DOHH2 (cell line): ENCODE data around the gene TRMT2A.

Experiments
- CTCF ChIP-seq: fragments of 200-600 bp; sonication (generic); IDR thresholded peaks from one replicate; pipeline ENCODE4 v1.5.1; 2014; ENCODE audit warnings: antibody characterized with exemption, mild to moderate bottlenecking, low read depth, low read length; ENCODE audit not compliant: poor library complexity, severe bottlenecking
- EZH2phosphoT487 ChIP-seq: fragments of 200-600 bp; sonication (generic); IDR thresholded peaks from 2 replicates; pipeline ENCODE4 v1.6.1; 2017; ENCODE audit warnings: borderline replicate concordance, mild to moderate bottlenecking, antibody characterized with exemption, low read length, moderate library complexity, mixed read lengths

DNA sequence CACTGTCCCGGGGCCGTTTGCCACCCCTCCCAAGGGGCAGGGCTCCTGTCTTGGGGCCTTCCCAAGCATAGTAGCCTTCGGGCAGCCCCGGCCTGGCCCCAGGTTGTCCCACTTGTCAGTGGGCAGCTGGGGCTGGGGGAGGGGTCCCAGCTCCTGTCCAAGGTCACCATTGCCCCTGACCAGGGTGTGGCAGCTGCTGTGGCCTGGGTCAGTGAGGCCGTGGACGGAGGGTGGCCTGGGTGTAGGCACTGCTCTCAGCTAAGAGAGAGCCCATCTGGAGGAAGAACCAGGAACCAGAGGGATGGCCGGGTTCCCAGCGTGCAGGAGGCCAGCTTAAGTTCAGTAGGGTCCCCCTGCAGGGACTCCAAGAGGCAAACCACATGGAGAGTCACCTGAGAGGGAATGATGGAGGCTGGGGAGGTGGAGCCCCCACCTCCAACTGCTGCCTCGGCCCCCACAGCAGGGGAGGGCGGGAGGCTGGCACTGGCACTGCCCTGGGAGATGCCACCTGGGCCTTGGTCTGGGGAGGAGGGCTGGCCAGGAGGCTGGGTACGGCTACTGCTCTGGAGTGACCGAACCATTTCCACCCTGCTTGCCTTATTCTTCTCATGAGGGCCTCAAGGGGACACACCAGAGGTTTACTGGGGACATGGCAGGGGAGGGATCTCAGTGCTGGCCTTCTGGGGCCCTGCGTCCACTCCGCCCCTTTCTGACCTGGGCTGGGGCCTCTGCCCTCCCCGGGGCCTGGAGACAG is 40.6 kb upstream of the TRMT2A start:
- no peak for TF ChIP-seq CTCF
- TF ChIP-seq EZH2phosphoT487, result no peak
